HCT116 (cell line): ENCODE results near the gene SHANK3. TPM values are rescaled to one million over a fixed set of nuclear protein-coding genes. Genes with fewer than 3 reads are reported as not detected.
A peak's percentile ranks its signal among the peaks of the same experiment; 100 is the strongest.

ENCODE experiments used
- ATAC-seq: fragments of 200-7000 bp; cut with Tn5 transposase; 2 replicates; pipeline ENCODE4 v1.9.1; 2020; ENCODE audit warnings: mild to moderate bottlenecking, moderate library complexity
- BruUV-seq: library from RNA; stranded (reverse); fragments of 400-500 nt; replicated peaks from 2 replicates; lab custom pipeline; 2021; lab: Mats Ljungman, UMichigan
- CTCF ChIA-PET: fragments of 300-600 bp; sonication (Branson Sonifier 250); formaldehyde crosslinking; loops from one replicate; lab custom pipeline; 2021; ENCODE audit warnings: antibody characterized with exemption; lab: Charles Lee
- POLR2A ChIA-PET: fragments of 300-600, 350-600 bp; sonication (Branson Sonifier 250); formaldehyde crosslinking; loops from one replicate; lab custom pipeline; 2021; ENCODE audit warnings: antibody characterized with exemption; lab: Charles Lee
- RAD21 ChIA-PET, 2 experiments: fragments of 300-600 bp; sonication (Branson Sonifier 250); formaldehyde crosslinking; loops; one replicate each; lab custom pipeline; 2023; ENCODE audit warnings: low total read pairs in 2 of 2; ENCODE audit not compliant: uncharacterized antibody in 2 of 2, unreplicated experiment in 2 of 2, low non-redundant PET in 1 of 2; lab: Charles Lee
- DNase-seq: peaks from one replicate; pipeline ENCODE4 v3.0.0-alpha.2; 2010; ENCODE audit warnings: low read depth, low spot score
- H2AFZ ChIP-seq: fragments of 200-600 bp; shearing (Covaris generic), sonication (generic); 2 replicates; pipeline ENCODE4 v1.6.1; 2017; ENCODE audit warnings: low read depth, mixed run types, mixed read lengths, antibody characterized with exemption, low read length; ENCODE audit not compliant: poor library complexity, severe bottlenecking
- H3K27ac ChIP-seq: 2 replicates; pipeline ENCODE4 v1.5.1; 2012; ENCODE audit warnings: low read depth, low read length
- H3K27me3 ChIP-seq: fragments of 200-600 bp; sonication (generic); 2 replicates; pipeline ENCODE4 v1.6.1; 2016; ENCODE audit warnings: mixed run types, low read length, mixed read lengths; ENCODE audit not compliant: insufficient read depth
- H3K36me3 ChIP-seq, 2 experiments: fragments of 200-500 bp in 1 of 2; fragments of 200-600 bp in 1 of 2; sonication (Bioruptor generic) in 1 of 2; sonication (generic) in 1 of 2; 2 replicates each; pipeline versions ENCODE4 v1.5.1 to v1.6.1; 2014 to 2016; ENCODE audit warnings: low read length in 2 of 2, inconsistent platforms in 1 of 2, mixed read lengths in 1 of 2, mixed run types in 1 of 2; ENCODE audit not compliant: insufficient read depth in 2 of 2, control insufficient read depth in 1 of 2
- H3K4me1 ChIP-seq, 2 experiments: fragments of 200-600 bp in 1 of 2; sonication (generic) in 1 of 2; 2 replicates each; pipeline versions ENCODE4 v1.5.1 to v1.6.1; 2012 to 2017; ENCODE audit warnings: low read length in 2 of 2, inconsistent platforms in 1 of 2, mild to moderate bottlenecking in 1 of 2, mixed read lengths in 1 of 2, mixed run types in 1 of 2, moderate library complexity in 1 of 2; ENCODE audit not compliant: insufficient read depth in 2 of 2, control insufficient read depth in 1 of 2
- H3K4me2 ChIP-seq: fragments of 200-600 bp; sonication (generic); 2 replicates; pipeline ENCODE4 v1.6.1; 2017; ENCODE audit warnings: mixed run types, low read length, mixed read lengths
- H3K4me3 ChIP-seq, 2 experiments: fragments of 200-600 bp in 1 of 2; sonication (generic) in 1 of 2; replicated peaks in 1 of 2; 2 replicates each; pipeline ENCODE4 v1.5.1; 2011 to 2016; ENCODE audit warnings: low read length in 2 of 2, control low read depth in 1 of 2, low read depth in 1 of 2, mild to moderate bottlenecking in 1 of 2, mixed read lengths in 1 of 2, mixed run types in 1 of 2
- H3K79me2 ChIP-seq: fragments of 200-600 bp; sonication (generic); 2 replicates; pipeline ENCODE4 v1.6.1; 2017; ENCODE audit warnings: mild to moderate bottlenecking, mixed run types, low read length, moderate library complexity, mixed read lengths; ENCODE audit not compliant: insufficient read depth
- H3K9ac ChIP-seq: fragments of 200-600 bp; sonication (generic); 2 replicates; pipeline ENCODE4 v1.6.1; 2016; ENCODE audit warnings: low read length, mixed read lengths
- H3K9me2 ChIP-seq: fragments of 200-600 bp; sonication (generic), shearing (Covaris generic); 2 replicates; pipeline ENCODE4 v1.6.1; 2017; ENCODE audit warnings: mixed run types, mild to moderate bottlenecking, moderate library complexity; ENCODE audit not compliant: insufficient read depth
- H3K9me3 ChIP-seq, 2 experiments: fragments of 200-500 bp in 1 of 2; fragments of 200-600 bp in 1 of 2; sonication (Bioruptor generic) in 1 of 2; sonication (generic) in 1 of 2; 2 replicates each; pipeline ENCODE4 v1.6.1; 2014 to 2017; ENCODE audit warnings: low read length in 2 of 2, mixed read lengths in 2 of 2, inconsistent platforms in 1 of 2, low read depth in 1 of 2, mild to moderate bottlenecking in 1 of 2, mixed run types in 1 of 2, moderate library complexity in 1 of 2; ENCODE audit not compliant: control insufficient read depth in 1 of 2, insufficient read depth in 1 of 2
- H4K20me1 ChIP-seq: fragments of 200-600 bp; sonication (generic), shearing (Covaris generic); 2 replicates; pipeline ENCODE4 v1.6.1; 2017; ENCODE audit warnings: mixed run types, mild to moderate bottlenecking, moderate library complexity; ENCODE audit not compliant: insufficient read depth
- JUND ChIP-seq: IDR thresholded peaks from 2 replicates; pipeline ENCODE4 v1.6.1; 2012
- POLR2A ChIP-seq: IDR thresholded peaks from 2 replicates; pipeline ENCODE4 v1.7.0; 2011; ENCODE audit warnings: borderline replicate concordance; ENCODE audit not compliant: insufficient read depth, insufficient read length; ENCODE audit errors: extremely low read depth
- SP1 ChIP-seq: IDR thresholded peaks from 2 replicates; pipeline ENCODE4 v1.6.1; 2012; ENCODE audit warnings: low read depth
- SRF ChIP-seq: IDR thresholded peaks from 2 replicates; pipeline ENCODE4 v1.6.1; 2012; ENCODE audit warnings: low read depth
- intact Hi-C: fragments of 100-400 bp; cut with micrococcal nuclease; formaldehyde crosslinking; loops from 2 replicates; pipeline ENCODE4 v1.10.0; 2022
- total RNA-seq: library from RNA; stranded (reverse); gene quantifications from one replicate; pipeline ENCODE4 v1.2.1, GENCODE V29; 2021; ENCODE audit not compliant: unreplicated experiment
- TF ChIP-seq, protein P1 (sequence below), 3 experiments: fragments of 200-600 bp in 1 of 3; sonication (generic) in 1 of 3; IDR thresholded peaks in 2 of 3; conservative IDR thresholded peaks in 1 of 3; 2 replicates each; pipeline ENCODE4 v1.5.1; 2012 to 2017; ENCODE audit warnings: low read depth in 2 of 3, low read length in 2 of 3, antibody characterized with exemption in 1 of 3, borderline replicate concordance in 1 of 3, control low read depth in 1 of 3, mild to moderate bottlenecking in 1 of 3, mixed read lengths in 1 of 3, mixed run types in 1 of 3, moderate library complexity in 1 of 3; ENCODE audit not compliant: insufficient read depth in 1 of 3

Gene SHANK3
- total RNA-seq, 1 experiment from 2014 or later: 16.0 TPM

GRCh38 chr22:50694099-50694605, 21.5 kb downstream of the SHANK3 start:
- DNase-seq: no peak
- POLR2A ChIA-PET: interaction anchor here (1.1 kb wide), 1 partner anchor 148 kb away, joined by 3 read pairs; the partner anchor contains the start of gene KLHDC7B
- H3K79me2 ChIP-seq: peaks cover 13% of the 10 kb centered on the region

More at GRCh38 chr22:50694099-50694605, 21.5 kb downstream of the SHANK3 start:
- no peak overlapping the region for H3K27ac ChIP-seq
- no peak overlapping the region for H3K4me2 ChIP-seq
- H3K36me3 ChIP-seq: no peaks in the 10 kb centered on the region
- H3K27me3 ChIP-seq: no peaks in the 10 kb centered on the region
- intact Hi-C loops: no loop called here
- peaks cover 2 to 10% of the 10 kb centered on the region in 2 experiments; a peak in 1 of 4 replicates for H3K4me1 ChIP-seq
- H2AFZ ChIP-seq: no peak overlapping the region
- BruUV-seq: no TSS peak
- CTCF ChIA-PET: interaction anchor here (0.9 to 1.0 kb wide), 2 partner anchors 53 to 68 kb away, joined by 3 read pairs; no protein-coding TSS in a partner anchor
- H3K4me3 ChIP-seq: no peak overlapping the region
- H3K9me2 ChIP-seq: no peaks in the 10 kb centered on the region
- TF ChIP-seq POLR2A (no peak), SP1 (no peak), SRF (no peak), JUND (no peak)
- TF ChIP-seq, protein P1, sequence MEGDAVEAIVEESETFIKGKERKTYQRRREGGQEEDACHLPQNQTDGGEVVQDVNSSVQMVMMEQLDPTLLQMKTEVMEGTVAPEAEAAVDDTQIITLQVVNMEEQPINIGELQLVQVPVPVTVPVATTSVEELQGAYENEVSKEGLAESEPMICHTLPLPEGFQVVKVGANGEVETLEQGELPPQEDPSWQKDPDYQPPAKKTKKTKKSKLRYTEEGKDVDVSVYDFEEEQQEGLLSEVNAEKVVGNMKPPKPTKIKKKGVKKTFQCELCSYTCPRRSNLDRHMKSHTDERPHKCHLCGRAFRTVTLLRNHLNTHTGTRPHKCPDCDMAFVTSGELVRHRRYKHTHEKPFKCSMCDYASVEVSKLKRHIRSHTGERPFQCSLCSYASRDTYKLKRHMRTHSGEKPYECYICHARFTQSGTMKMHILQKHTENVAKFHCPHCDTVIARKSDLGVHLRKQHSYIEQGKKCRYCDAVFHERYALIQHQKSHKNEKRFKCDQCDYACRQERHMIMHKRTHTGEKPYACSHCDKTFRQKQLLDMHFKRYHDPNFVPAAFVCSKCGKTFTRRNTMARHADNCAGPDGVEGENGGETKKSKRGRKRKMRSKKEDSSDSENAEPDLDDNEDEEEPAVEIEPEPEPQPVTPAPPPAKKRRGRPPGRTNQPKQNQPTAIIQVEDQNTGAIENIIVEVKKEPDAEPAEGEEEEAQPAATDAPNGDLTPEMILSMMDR (IDR thresholded peaks at IDR 0.05 in 2 of 3, conservative IDR thresholded peaks at IDR 0.05 in 1 of 3; ENCODE audit: borderline replicate concordance in 1 of 3, insufficient read depth in 1 of 3, low read depth in 2 of 3, low read length in 2 of 3): 0 out of 6 replicates have a peak, but pooled peaks of 1 of the 3 experiments have one; percentile 12
- TF ChIP-seq, all 23 proteins: peak for 1
- Histone ChIP-seq H3K9ac (no peak overlapping the region), H4K20me1 (no peaks in the 10 kb centered on the region), H3K9me3 (no peaks in the 10 kb centered on the region)
- RAD21 ChIA-PET: no interaction called here
- no peak for ATAC-seq
